Ishikawa (cell line): ENCODE measurements around the gene ZNRF2.

Experiments
- CEBPB ChIP-seq: IDR thresholded peaks from 2 replicates; pipeline ENCODE4 v1.6.1; 2012
- EP300 ChIP-seq: IDR thresholded peaks from 2 replicates; pipeline ENCODE4 v1.6.1; 2012; ENCODE audit warnings: borderline replicate concordance
- FOXM1 ChIP-seq: IDR thresholded peaks from 2 replicates; pipeline ENCODE4 v1.6.1; 2012; ENCODE audit warnings: low read depth, borderline replicate concordance
- MAX ChIP-seq: IDR thresholded peaks from 2 replicates; pipeline ENCODE4 v1.6.1; 2012
- NFIC ChIP-seq: IDR thresholded peaks from 2 replicates; pipeline ENCODE4 v1.6.1; 2012
- ZBTB7A ChIP-seq: IDR thresholded peaks from 2 replicates; pipeline ENCODE4 v1.6.1; 2012; ENCODE audit warnings: low read depth

- no peak for TF ChIP-seq FOXM1
- no peak for TF ChIP-seq ZBTB7A
- no peak for TF ChIP-seq CEBPB
- TF ChIP-seq EP300 = no peak
- no peak for TF ChIP-seq NFIC
- TF ChIP-seq MAX = no peak
Observed at GRCh38 chr7:30309842-30310435, 25.5 kb downstream of the ZNRF2 start.
